Transverse colon (tissue), 4 donors: ENCODE data around the gene HSD11B1. TPM values are rescaled to one million over a fixed set of nuclear protein-coding genes. Genes with fewer than 3 reads are reported as not detected.

ENCODE experiments used
- DNase-seq: peaks from one replicate; pipeline ENCODE4 v3.0.0-alpha.2; 2019
- H3K27ac ChIP-seq, 4 donors: fragments of 200-600 bp; sonication (generic); 2 replicates each; pipeline ENCODE4 v1.5.1; 2016 to 2018; ENCODE audit warnings: inconsistent platforms in 4 of 4
- H3K27me3 ChIP-seq: fragments of 200-600 bp; sonication (generic); 2 replicates; pipeline ENCODE4 v1.5.1; 2017; ENCODE audit warnings: inconsistent platforms
- H3K36me3 ChIP-seq, 4 donors: fragments of 200-600 bp; sonication (generic); 2 replicates each; pipeline ENCODE4 v1.5.1; 2017 to 2019; ENCODE audit warnings: inconsistent platforms in 4 of 4
- H3K4me1 ChIP-seq, 4 donors: fragments of 200-600 bp; sonication (generic); 2 replicates each; pipeline ENCODE4 v1.5.1; 2017 to 2020; ENCODE audit warnings: inconsistent platforms in 4 of 4
- H3K4me3 ChIP-seq, 4 donors: fragments of 200-600 bp; sonication (generic); 1 replicate in 1 of 4; 2 replicates in 3 of 4; pipeline versions ENCODE4 v1.5.1 to v1.6.1; 2017 to 2019; ENCODE audit warnings: inconsistent platforms in 4 of 4
- H3K9me3 ChIP-seq, 2 donors: fragments of 200-600 bp; sonication (generic); 2 replicates each; pipeline ENCODE4 v1.5.1; 2017 to 2019; ENCODE audit warnings: inconsistent platforms in 2 of 2
- EP300 ChIP-seq: sonication (generic); formaldehyde crosslinking; IDR thresholded peaks from one replicate; pipeline ENCODE4 v1.6.1; 2017; ENCODE audit warnings: antibody characterized with exemption, low read depth
- POLR2A ChIP-seq: fragments of 450-650 bp; IDR thresholded peaks from one replicate; pipeline ENCODE4 v1.6.1; 2016; ENCODE audit warnings: antibody characterized with exemption, mild to moderate bottlenecking, moderate library complexity
- POLR2AphosphoS5 ChIP-seq, 3 donors: sonication (generic); formaldehyde crosslinking; IDR thresholded peaks; one replicate each; pipeline ENCODE4 v1.6.1; 2016; ENCODE audit warnings: antibody characterized with exemption in 3 of 3
- WGBS, 2 donors: methylation state at CpG; one replicate each; pipeline ENCODE4 v1.1.5; 2018; ENCODE audit warnings: low coverage in 1 of 2; 5-methylcytosine and 5-hydroxymethylcytosine counted together
- in situ Hi-C, 4 donors: fragments of 200-750 bp; cut with MboI; loops; one replicate each; pipeline versions ENCODE4 v1.15.0 to v1.15.1; 2017; ENCODE audit warnings: low sequenced_read_pairs in 3 of 4, low pct_ligation_motif_present in 1 of 4, low pct_unique_long_range_greater_than_20kb in 1 of 4
- intact Hi-C: fragments of 100-400 bp; cut with DNase I; formaldehyde crosslinking; loops from one replicate; pipeline ENCODE4 v1.15.1; 2023; ENCODE audit warnings: low total_unique reads
- total RNA-seq, 4 donors: library from RNA; depleted of rRNA; stranded (reverse); fragments of >200 nt; gene quantifications; one replicate each; pipeline ENCODE4 v1.1.0, GENCODE V29; 2016
- TF ChIP-seq, protein P1 (sequence below), 5 experiments: fragments of 200-600 bp in 3 of 5; fragments of 450-650 bp in 2 of 5; sonication (generic) in 3 of 5; IDR thresholded peaks; 1 replicate in 2 of 5; 2 replicates in 3 of 5; pipeline ENCODE4 v1.5.1; 2016 to 2017; ENCODE audit warnings: antibody characterized with exemption in 5 of 5, inconsistent platforms in 3 of 5, mild to moderate bottlenecking in 2 of 5, moderate library complexity in 1 of 5

Gene HSD11B1
- total RNA-seq, 4 donors from 2014 or later: 1.5 to 3.7 (median 2.6) TPM; not detected in 1

DNA sequence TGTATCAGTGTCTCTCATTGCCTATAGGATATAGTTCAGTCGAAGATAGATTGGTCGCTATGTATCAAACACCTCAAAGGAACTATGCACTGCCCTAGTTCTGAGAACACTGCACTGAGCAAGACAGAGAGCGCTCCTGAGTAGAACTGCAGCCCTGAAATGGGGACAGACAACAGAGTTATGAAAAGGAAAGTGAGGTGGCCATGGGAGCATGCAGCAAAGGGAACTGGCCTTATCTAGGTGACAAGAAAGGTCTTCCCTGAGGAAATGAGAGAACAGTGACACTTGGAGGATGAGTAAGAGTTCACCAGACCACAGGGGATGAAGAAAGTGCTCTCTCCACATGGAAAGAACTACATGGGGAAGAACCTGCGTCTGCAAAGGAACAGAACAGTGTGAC is 36.9 kb upstream of the HSD11B1 start:
- WGBS, 2 donors: 82 to 91% methylated on average over 3 to 4 of the region's 4 CpGs
- H3K4me3 ChIP-seq: no peak overlapping the region
- no peaks in the 10 kb centered on the region for H3K36me3 ChIP-seq
- TF ChIP-seq, protein P1, sequence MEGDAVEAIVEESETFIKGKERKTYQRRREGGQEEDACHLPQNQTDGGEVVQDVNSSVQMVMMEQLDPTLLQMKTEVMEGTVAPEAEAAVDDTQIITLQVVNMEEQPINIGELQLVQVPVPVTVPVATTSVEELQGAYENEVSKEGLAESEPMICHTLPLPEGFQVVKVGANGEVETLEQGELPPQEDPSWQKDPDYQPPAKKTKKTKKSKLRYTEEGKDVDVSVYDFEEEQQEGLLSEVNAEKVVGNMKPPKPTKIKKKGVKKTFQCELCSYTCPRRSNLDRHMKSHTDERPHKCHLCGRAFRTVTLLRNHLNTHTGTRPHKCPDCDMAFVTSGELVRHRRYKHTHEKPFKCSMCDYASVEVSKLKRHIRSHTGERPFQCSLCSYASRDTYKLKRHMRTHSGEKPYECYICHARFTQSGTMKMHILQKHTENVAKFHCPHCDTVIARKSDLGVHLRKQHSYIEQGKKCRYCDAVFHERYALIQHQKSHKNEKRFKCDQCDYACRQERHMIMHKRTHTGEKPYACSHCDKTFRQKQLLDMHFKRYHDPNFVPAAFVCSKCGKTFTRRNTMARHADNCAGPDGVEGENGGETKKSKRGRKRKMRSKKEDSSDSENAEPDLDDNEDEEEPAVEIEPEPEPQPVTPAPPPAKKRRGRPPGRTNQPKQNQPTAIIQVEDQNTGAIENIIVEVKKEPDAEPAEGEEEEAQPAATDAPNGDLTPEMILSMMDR (IDR thresholded peaks at IDR 0.05): no peak
- TF ChIP-seq POLR2A: no peak
- TF ChIP-seq POLR2AphosphoS5 (IDR thresholded peaks at IDR 0.05): no peak
- TF ChIP-seq EP300: no peak
- peaks cover 0 to 5% (median 0%) of the 10 kb centered on the region in 4 donors for H3K4me1 ChIP-seq
- in situ Hi-C loops: no loop called here
- intact Hi-C loops: no loop called here
- no peak for DNase-seq
- no peaks in the 10 kb centered on the region for H3K9me3 ChIP-seq
- H3K27ac ChIP-seq: no peak overlapping the region
- H3K27me3 ChIP-seq: no peaks in the 10 kb centered on the region

DNA sequence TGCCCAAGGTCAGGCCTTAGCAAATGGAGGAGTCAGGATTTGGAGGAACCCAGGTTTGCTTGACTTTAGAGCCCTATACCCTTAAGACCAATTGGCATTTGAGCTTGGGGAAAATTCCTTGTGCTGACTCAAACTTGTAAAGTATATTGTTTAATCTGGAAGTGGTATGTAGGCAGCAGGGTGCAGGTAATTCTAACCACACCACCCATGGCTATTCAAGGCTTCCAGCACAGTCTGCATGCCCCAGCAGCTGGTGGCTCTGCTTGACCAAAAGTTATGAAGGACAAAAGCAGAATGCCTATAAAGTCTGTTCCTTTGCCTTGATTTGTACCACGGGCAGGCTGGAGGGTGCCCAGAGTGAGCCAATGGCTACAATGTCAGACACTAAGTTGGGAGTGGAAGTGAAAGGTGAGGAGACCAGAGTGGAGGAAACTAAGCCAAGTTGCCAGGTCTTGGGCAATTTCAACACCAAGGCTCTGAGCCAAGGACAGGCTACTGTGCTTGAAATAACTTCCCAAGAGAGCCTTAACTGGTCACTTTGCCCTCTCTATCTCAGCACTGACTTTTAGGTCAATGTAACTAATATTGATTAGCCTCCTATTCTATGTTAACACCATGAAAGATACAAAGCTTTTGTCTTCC is 34.1 kb upstream of the HSD11B1 start:
- WGBS, 2 donors: 100% methylated on average over 1 of the region's 1 CpG; no CpG with 5 or more reads in 1 of the 2 donors
- no peak for DNase-seq
- Histone ChIP-seq H3K36me3 (no peaks in the 10 kb centered on the region), H3K4me1 (peaks cover 0 to 21% (median 13%) of the 10 kb centered on the region in 4 donors), H3K9me3 (no peaks in the 10 kb centered on the region), H3K27me3 (no peaks in the 10 kb centered on the region), H3K27ac (no peak overlapping the region), H3K4me3 (no peak overlapping the region)
- TF ChIP-seq EP300: no peak
- TF ChIP-seq POLR2AphosphoS5 (IDR thresholded peaks at IDR 0.05): no peak
- TF ChIP-seq, protein P1 (IDR thresholded peaks at IDR 0.05): no peak
- TF ChIP-seq POLR2A: no peak
- in situ Hi-C loops: no loop called here
- intact Hi-C loops: no loop called here

DNA sequence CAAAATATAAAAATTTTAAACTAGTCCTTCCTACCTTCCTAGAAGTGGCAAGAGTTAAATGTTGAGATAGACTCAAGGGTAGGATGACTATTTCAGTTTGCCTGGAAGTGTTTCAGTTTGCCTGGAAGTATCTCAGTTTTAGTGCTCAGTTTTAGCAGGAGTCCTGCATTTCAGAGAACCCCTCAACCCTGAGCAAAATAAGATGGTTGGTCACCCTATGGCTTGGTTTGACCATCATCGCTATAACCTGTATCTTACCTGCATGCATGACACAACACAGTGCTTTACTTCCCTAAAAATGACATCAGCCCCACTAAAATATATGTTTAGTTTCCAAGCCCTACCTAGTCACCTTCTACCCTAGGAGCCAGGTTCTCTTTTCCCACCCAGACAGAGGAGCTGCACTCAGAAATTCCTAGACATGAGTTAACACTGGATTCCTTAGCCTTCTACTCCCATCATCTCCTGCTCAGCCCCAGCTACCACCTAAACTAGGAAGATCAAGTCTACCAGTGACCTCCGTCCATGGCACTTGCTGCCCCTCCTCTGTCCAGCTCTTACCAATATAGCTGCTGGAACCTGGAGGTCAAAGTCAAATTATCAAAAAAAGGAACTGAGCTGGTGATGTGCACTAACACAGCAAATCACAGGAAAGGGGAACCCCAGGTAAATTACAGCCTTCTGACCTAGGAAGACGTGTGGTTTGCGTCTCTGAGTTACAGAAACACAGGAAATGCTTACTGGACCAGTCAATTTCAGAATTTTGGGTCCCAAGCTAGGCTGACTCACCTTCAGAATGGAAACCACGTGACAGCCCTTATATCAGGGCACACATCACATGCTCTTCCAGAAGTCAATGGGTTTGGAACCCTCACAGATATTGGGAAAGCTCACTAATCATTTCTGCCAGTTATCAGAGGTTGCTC is 31.7 kb upstream of the HSD11B1 start:
- Histone ChIP-seq H3K4me1 (peaks cover 8 to 29% (median 19%) of the 10 kb centered on the region in 4 donors), H3K27me3 (no peaks in the 10 kb centered on the region), H3K36me3 (no peaks in the 10 kb centered on the region), H3K27ac (no peak overlapping the region), H3K4me3 (no peak overlapping the region), H3K9me3 (no peaks in the 10 kb centered on the region)
- DNase-seq: no peak
- in situ Hi-C loops (no loop called here), intact Hi-C loops (no loop called here)
- TF ChIP-seq EP300 (no peak), POLR2AphosphoS5 (IDR thresholded peaks at IDR 0.05) (no peak), POLR2A (no peak)
- TF ChIP-seq, protein P1 (IDR thresholded peaks at IDR 0.05): no peak
- 68 to 93% methylated on average over 3 to 5 of the region's 5 CpGs for WGBS, 2 donors

DNA sequence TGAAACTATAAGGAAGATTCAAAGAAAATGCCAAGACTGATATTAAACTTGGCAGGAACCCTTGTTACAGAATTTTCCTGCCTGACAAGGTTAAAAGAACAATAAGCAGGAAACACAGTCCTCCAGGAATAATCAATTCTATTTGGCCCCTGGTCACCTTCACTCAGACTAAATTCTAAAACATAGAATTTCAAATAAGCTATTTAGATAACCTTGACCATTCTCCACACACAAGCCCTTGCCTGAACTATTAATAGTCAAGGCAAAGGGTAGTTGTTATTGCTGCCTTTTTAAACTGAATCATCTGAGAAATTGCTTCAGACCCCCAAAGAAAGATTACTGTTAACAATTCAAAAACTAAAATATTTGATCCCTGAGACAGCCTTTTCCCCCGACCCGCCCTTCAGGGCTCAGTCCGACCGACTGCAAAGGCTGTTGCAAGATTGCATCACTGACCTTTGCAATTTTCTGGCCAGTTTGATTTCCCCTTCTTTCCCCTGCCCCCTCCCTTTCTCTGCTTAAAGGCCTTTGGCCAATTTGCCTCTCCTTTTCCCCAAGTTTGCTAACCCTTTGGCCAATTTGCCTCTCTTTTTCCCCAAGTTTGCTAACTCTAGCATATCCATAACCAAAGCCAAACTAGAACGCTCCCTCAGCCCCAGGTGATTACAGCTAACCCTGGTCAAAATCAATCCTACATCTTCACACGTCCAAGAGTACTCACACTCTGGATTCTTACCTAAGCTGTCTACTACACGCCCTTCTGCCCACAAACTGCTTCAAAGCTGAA is 30.8 kb upstream of the HSD11B1 start:
- in situ Hi-C loops: no loop called here
- DNase-seq: no peak
- 60 to 70% methylated on average over 4 to 7 of the region's 7 CpGs for WGBS, 2 donors

More for the DNA sequence above, 30.8 kb upstream of the HSD11B1 start:
- no peaks in the 10 kb centered on the region for H3K36me3 ChIP-seq
- no peak for TF ChIP-seq EP300
- no peak for TF ChIP-seq POLR2A
- TF ChIP-seq POLR2AphosphoS5 (IDR thresholded peaks at IDR 0.05): no peak
- TF ChIP-seq, protein P1 (IDR thresholded peaks at IDR 0.05): no peak
- H3K9me3 ChIP-seq: no peaks in the 10 kb centered on the region
- no peaks in the 10 kb centered on the region for H3K27me3 ChIP-seq
- peaks cover 8 to 29% (median 19%) of the 10 kb centered on the region in 4 donors for H3K4me1 ChIP-seq
- H3K27ac ChIP-seq: peak overlapping the region in 1 of 4 donors; percentile 74
- no peak overlapping the region for H3K4me3 ChIP-seq
- intact Hi-C loops: no loop called here
